Measurements from ENCODE around the gene STAT3.

The STAT3 gene

DNA sequence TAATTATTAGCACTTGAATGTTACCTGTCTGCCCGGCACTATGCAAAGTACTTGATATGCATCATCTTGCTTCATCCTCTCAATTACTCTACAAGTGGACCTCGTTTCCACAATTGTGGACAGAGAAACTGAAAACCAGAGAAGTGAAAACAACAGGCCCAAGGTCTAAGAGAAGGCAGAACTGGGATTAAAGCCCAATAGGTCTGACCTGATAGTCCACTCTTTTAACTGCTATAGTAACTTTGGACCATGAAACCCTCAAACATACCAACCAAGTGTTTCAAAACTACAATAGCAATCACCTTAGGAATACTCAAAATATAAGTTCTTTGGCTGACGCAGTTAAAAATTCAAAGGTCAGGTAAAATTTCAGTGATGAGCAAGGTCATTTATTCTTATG, 7.3 kb downstream of the STAT3 start:
- Histone ChIP-seq H3K27ac (ENCODE audit: low read length) (no peak overlapping the region), H3K9ac (ENCODE audit: low read depth, low read length) (no peak overlapping the region), H3K4me1 (ENCODE audit: insufficient read depth, low read length) (peaks cover 19% of the 10 kb centered on the region), H4K20me1 (ENCODE audit: insufficient read depth, low read length) (no peaks in the 10 kb centered on the region; the same call in 1 of the 2 replicates), H3K36me3 (ENCODE audit: insufficient read depth, low read length) (no peaks in the 10 kb centered on the region), H3K4me3 (ENCODE audit: low read depth in 1 of 2, low read length in 2 of 2) (no peak overlapping the region), H3K27me3 (ENCODE audit: insufficient read depth, low read length, poor library complexity) (no peaks in the 10 kb centered on the region), H3K79me2 (ENCODE audit: insufficient read depth, low read length) (peaks cover 12% of the 10 kb centered on the region), H3K9me3 (ENCODE audit: insufficient read depth, low read length, severe bottlenecking) (no peaks in the 10 kb centered on the region), H2AFZ (ENCODE audit: low read depth, low read length) (no peak overlapping the region), H3K4me2 (ENCODE audit: insufficient read depth, low read length) (no peak overlapping the region)
- DNase-seq: no peak
- no peak for ATAC-seq (ENCODE audit: insufficient read depth, low read depth)
- TF ChIP-seq, protein P1, sequence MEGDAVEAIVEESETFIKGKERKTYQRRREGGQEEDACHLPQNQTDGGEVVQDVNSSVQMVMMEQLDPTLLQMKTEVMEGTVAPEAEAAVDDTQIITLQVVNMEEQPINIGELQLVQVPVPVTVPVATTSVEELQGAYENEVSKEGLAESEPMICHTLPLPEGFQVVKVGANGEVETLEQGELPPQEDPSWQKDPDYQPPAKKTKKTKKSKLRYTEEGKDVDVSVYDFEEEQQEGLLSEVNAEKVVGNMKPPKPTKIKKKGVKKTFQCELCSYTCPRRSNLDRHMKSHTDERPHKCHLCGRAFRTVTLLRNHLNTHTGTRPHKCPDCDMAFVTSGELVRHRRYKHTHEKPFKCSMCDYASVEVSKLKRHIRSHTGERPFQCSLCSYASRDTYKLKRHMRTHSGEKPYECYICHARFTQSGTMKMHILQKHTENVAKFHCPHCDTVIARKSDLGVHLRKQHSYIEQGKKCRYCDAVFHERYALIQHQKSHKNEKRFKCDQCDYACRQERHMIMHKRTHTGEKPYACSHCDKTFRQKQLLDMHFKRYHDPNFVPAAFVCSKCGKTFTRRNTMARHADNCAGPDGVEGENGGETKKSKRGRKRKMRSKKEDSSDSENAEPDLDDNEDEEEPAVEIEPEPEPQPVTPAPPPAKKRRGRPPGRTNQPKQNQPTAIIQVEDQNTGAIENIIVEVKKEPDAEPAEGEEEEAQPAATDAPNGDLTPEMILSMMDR (IDR thresholded peaks at IDR 0.05; ENCODE audit: borderline replicate concordance, extremely low read depth, low read length, poor library complexity, severe bottlenecking): no peak
- no peak for TF ChIP-seq EZH2 (IDR thresholded peaks at IDR 0.05; ENCODE audit: borderline replicate concordance, low read depth, low read length, severe bottlenecking)

DNA sequence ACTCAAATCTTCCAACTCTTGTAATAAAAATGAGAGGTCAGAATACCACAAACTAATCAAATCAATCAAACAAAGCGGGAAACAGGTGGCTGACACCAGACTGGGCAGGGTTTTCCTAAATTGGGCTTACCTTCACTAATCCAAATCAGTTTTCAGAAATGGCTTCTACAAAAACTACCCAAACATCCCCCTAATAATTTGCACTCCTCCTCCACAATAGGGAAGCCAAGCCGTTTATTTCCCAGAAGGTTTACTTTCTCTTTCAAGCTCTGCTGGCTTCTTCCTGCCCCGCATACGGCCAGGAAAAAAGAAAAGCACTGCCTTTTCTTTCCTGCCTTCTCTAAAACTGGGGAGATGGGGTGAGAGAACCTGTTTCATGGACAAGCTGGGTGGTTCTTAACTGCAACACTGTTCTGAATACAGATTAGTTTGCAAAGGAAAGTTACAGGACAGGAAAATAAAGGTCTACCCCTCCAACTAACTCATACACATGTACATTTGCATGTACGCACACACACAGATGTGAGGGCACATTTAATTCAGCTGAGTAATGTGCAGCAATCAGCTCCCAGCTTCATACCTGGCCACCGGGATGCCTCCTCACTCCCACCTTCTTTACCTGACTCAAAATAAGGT, 9.2 kb downstream of the STAT3 start:
- peak overlapping the region; percentile 72 for H2AFZ ChIP-seq (ENCODE audit: low read depth, low read length)
- peak overlapping the region; percentile 79 for H3K27ac ChIP-seq (ENCODE audit: low read length)
- peak overlapping the region; percentile 65 for H3K4me2 ChIP-seq (ENCODE audit: insufficient read depth, low read length)

DNA sequence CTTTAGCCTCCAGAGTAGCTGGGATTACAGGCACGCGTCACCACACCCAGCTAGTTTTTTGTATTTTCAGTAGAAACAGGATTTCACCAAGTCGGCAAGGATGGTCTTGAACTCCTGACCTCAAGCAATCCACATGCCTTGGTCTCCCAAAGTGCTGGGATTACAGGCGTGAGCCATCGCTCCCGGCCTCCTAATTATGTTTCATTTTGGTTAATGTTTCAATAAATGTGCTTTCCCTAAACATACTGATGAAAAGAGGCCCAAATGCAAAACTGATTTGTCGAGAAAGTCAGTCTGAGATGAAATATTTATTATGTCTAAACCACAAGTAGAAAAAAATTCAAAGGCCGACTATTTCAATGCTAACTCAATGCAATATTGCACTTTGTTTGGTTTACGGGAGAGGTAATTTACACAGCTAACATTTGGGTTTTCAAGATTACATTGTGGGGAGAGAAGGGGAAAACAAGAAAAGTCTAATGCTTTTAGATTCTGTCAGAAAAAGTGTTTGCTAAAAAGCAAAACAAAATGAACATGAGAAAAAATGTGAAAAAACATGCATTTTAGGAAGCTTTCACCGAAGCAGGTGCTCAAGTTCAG, 9.8 kb downstream of the STAT3 start:
- H3K36me3 ChIP-seq (ENCODE audit: insufficient read depth, low read length): no peaks in the 10 kb centered on the region
- ATAC-seq (ENCODE audit: insufficient read depth, low read depth) (no peak), DNase-seq (no peak)
- peak overlapping the region; percentile 72 for H2AFZ ChIP-seq (ENCODE audit: low read depth, low read length)
- no peaks in the 10 kb centered on the region for H4K20me1 ChIP-seq (ENCODE audit: insufficient read depth, low read length)
- peaks cover 6% of the 10 kb centered on the region for H3K79me2 ChIP-seq (ENCODE audit: insufficient read depth, low read length)
- H3K9ac ChIP-seq (ENCODE audit: low read depth, low read length): peak overlapping the region; percentile 54
- peak overlapping the region in 1 of 2 experiments; percentile 46; a peak in 2 of 4 replicates for H3K4me3 ChIP-seq (ENCODE audit: low read depth in 1 of 2, low read length in 2 of 2)
- no peaks in the 10 kb centered on the region for H3K27me3 ChIP-seq (ENCODE audit: insufficient read depth, low read length, poor library complexity)
- H3K9me3 ChIP-seq (ENCODE audit: insufficient read depth, low read length, severe bottlenecking): no peaks in the 10 kb centered on the region
- H3K4me2 ChIP-seq (ENCODE audit: insufficient read depth, low read length): peak overlapping the region; percentile 65
- TF ChIP-seq EZH2 (IDR thresholded peaks at IDR 0.05; ENCODE audit: borderline replicate concordance, low read depth, low read length, severe bottlenecking): no peak
- TF ChIP-seq, protein P1 (IDR thresholded peaks at IDR 0.05; ENCODE audit: borderline replicate concordance, extremely low read depth, low read length, poor library complexity, severe bottlenecking): no peak
- peak overlapping the region; percentile 79 for H3K27ac ChIP-seq (ENCODE audit: low read length)
- H3K4me1 ChIP-seq (ENCODE audit: insufficient read depth, low read length): peaks cover 19% of the 10 kb centered on the region

More for the DNA sequence above, 9.2 kb downstream of the STAT3 start:
- H3K9ac ChIP-seq (ENCODE audit: low read depth, low read length): peak overlapping the region; percentile 54
- H4K20me1 ChIP-seq (ENCODE audit: insufficient read depth, low read length): no peaks in the 10 kb centered on the region
- H3K4me3 ChIP-seq (ENCODE audit: low read depth in 1 of 2, low read length in 2 of 2): peak overlapping the region in 1 of 2 experiments; percentile 46; a peak in 3 of 4 replicates
- no peaks in the 10 kb centered on the region for H3K9me3 ChIP-seq (ENCODE audit: insufficient read depth, low read length, severe bottlenecking)
- DNase-seq: peak; percentile 35
- ATAC-seq (ENCODE audit: insufficient read depth, low read depth): peak; percentile 87
- no peaks in the 10 kb centered on the region for H3K27me3 ChIP-seq (ENCODE audit: insufficient read depth, low read length, poor library complexity)
- H3K79me2 ChIP-seq (ENCODE audit: insufficient read depth, low read length): peaks cover 6% of the 10 kb centered on the region
- peaks cover 19% of the 10 kb centered on the region for H3K4me1 ChIP-seq (ENCODE audit: insufficient read depth, low read length)
- TF ChIP-seq EZH2 (IDR thresholded peaks at IDR 0.05; ENCODE audit: borderline replicate concordance, low read depth, low read length, severe bottlenecking): no peak
- TF ChIP-seq, protein P1 (IDR thresholded peaks at IDR 0.05; ENCODE audit: borderline replicate concordance, extremely low read depth, low read length, poor library complexity, severe bottlenecking): no peak
- H3K36me3 ChIP-seq (ENCODE audit: insufficient read depth, low read length): no peaks in the 10 kb centered on the region
